Measurements from ENCODE around the gene RNF5. TPM values are rescaled to one million over a fixed set of nuclear protein-coding genes. Genes with fewer than 3 reads are reported as not detected.

The RNF5 gene
- total and polyA plus RNA-seq, 2 donors (not counting 1 experiment from before 2014, with no cell fraction given) = 25.5 to 40.7 TPM

GRCh38 chr6:32204268-32204715 lies 26.1 kb downstream of the RNF5 start:
- ATAC-seq (ENCODE audit: low read depth) (no peak), DNase-seq (no peak)
- intact Hi-C loops (cut with micrococcal nuclease) = no loop called here
- Mint-ChIP-seq H3K4me3 (no peak overlapping the region), H3K27me3 (peaks cover 8% of the 10 kb centered on the region), H3K9me3 (ENCODE audit: insufficient read depth) (no peaks in the 10 kb centered on the region), H3K27ac (no peak overlapping the region), H3K4me1 (peaks cover 6% of the 10 kb centered on the region)
- no peak overlapping the region for H3K4me3 ChIP-seq (ENCODE audit: control extremely low read depth in 1 of 5, extremely low read depth in 1 of 5, insufficient read depth in 1 of 5, low read depth in 2 of 5, low read length in 4 of 5)
- ChIA-PET POLR2A (no interaction called here), CTCF (no interaction called here)
- no peak overlapping the region for H3K4me2 ChIP-seq (replicated peaks; ENCODE audit: low read depth, low read length, poor library complexity, severe bottlenecking)
- peaks cover 0 to 8% (median 2%) of the 10 kb centered on the region in 4 experiments for H3K27me3 ChIP-seq (replicated peaks in 1 of 4; ENCODE audit: control extremely low read depth in 1 of 4, control insufficient read depth in 3 of 4, insufficient read depth in 4 of 4, low read length in 3 of 4)
- TF ChIP-seq CTCF (IDR thresholded peaks at IDR 0.05) = no peak
- TF ChIP-seq EZH2 (IDR thresholded peaks at IDR 0.05; ENCODE audit: borderline replicate concordance, insufficient read depth, low read depth, low read length, poor library complexity, severe bottlenecking) = no peak
- H4K20me1 ChIP-seq (ENCODE audit: control insufficient read depth, insufficient read depth, low read length, poor library complexity, severe bottlenecking) = no peaks in the 10 kb centered on the region
- no peak overlapping the region for H3K27ac ChIP-seq (ENCODE audit: low read length in 2 of 2)
- H3K9me3 ChIP-seq (ENCODE audit: control extremely low read depth in 1 of 3, control insufficient read depth in 2 of 3, insufficient read depth in 1 of 3, low read length in 2 of 3) = no peaks in the 10 kb centered on the region
- no peaks in the 10 kb centered on the region for H3K79me2 ChIP-seq (ENCODE audit: control insufficient read depth, insufficient read depth, low read length)
- no peaks in the 10 kb centered on the region for H3K4me1 ChIP-seq (ENCODE audit: control insufficient read depth in 2 of 2, insufficient read depth in 2 of 2, low read length in 2 of 2)
- no peak overlapping the region for H3K9ac ChIP-seq (ENCODE audit: low read length)
- WGBS (ENCODE audit: insufficient coverage) = 94% methylated on average over 3 of the region's 3 CpGs
- H2AFZ ChIP-seq (ENCODE audit: insufficient read depth, low read depth, low read length, poor library complexity, severe bottlenecking) = no peak overlapping the region
- H3K36me3 ChIP-seq (replicated peaks in 1 of 2; ENCODE audit: control extremely low read depth in 1 of 2, control insufficient read depth in 1 of 2, extremely low read depth in 1 of 2, insufficient read depth in 2 of 2, low read length in 1 of 2) = no peaks in the 10 kb centered on the region

GRCh38 chr6:32208996-32209395 lies 30.8 kb downstream of the RNF5 start:
- Histone ChIP-seq H3K79me2 (ENCODE audit: control insufficient read depth, insufficient read depth, low read length) (no peaks in the 10 kb centered on the region), H3K27ac (ENCODE audit: low read length in 2 of 2) (no peak overlapping the region), H3K9me3 (ENCODE audit: control extremely low read depth in 1 of 3, control insufficient read depth in 2 of 3, insufficient read depth in 1 of 3, low read length in 2 of 3) (no peaks in the 10 kb centered on the region), H3K4me3 (ENCODE audit: control extremely low read depth in 1 of 5, extremely low read depth in 1 of 5, insufficient read depth in 1 of 5, low read depth in 2 of 5, low read length in 4 of 5) (no peak overlapping the region), H3K27me3 (replicated peaks in 1 of 4; ENCODE audit: control extremely low read depth in 1 of 4, control insufficient read depth in 3 of 4, insufficient read depth in 4 of 4, low read length in 3 of 4) (peaks cover 0 to 3% (median 0%) of the 10 kb centered on the region in 4 experiments), H3K9ac (ENCODE audit: low read length) (no peak overlapping the region), H4K20me1 (ENCODE audit: control insufficient read depth, insufficient read depth, low read length, poor library complexity, severe bottlenecking) (no peaks in the 10 kb centered on the region), H3K36me3 (replicated peaks in 1 of 2; ENCODE audit: control extremely low read depth in 1 of 2, control insufficient read depth in 1 of 2, extremely low read depth in 1 of 2, insufficient read depth in 2 of 2, low read length in 1 of 2) (no peaks in the 10 kb centered on the region), H3K4me2 (replicated peaks; ENCODE audit: low read depth, low read length, poor library complexity, severe bottlenecking) (no peak overlapping the region), H2AFZ (ENCODE audit: insufficient read depth, low read depth, low read length, poor library complexity, severe bottlenecking) (no peak overlapping the region), H3K4me1 (ENCODE audit: control insufficient read depth in 2 of 2, insufficient read depth in 2 of 2, low read length in 2 of 2) (peaks cover 0 to 3% of the 10 kb centered on the region in 2 donors)
- peaks cover 9% of the 10 kb centered on the region for H3K4me1 Mint-ChIP-seq
- no peak for TF ChIP-seq CTCF (IDR thresholded peaks at IDR 0.05)
- TF ChIP-seq EZH2 (IDR thresholded peaks at IDR 0.05; ENCODE audit: borderline replicate concordance, insufficient read depth, low read depth, low read length, poor library complexity, severe bottlenecking) = no peak
- no peak overlapping the region for H3K4me3 Mint-ChIP-seq
- no peaks in the 10 kb centered on the region for H3K9me3 Mint-ChIP-seq (ENCODE audit: insufficient read depth)
- no peak overlapping the region for H3K27ac Mint-ChIP-seq
- ChIA-PET CTCF (no interaction called here), POLR2A (interaction anchor here (0.6 kb wide), 1 partner anchor 1109 kb away, joined by 5 read pairs; the partner anchor contains the start of gene ZBTB22)
- H3K27me3 Mint-ChIP-seq = peaks cover 8% of the 10 kb centered on the region
- no CpG with 5 or more reads among the region's 1 CpG for WGBS (ENCODE audit: insufficient coverage)
- intact Hi-C loops (cut with micrococcal nuclease) = no loop called here
- ATAC-seq (ENCODE audit: low read depth) (no peak), DNase-seq (no peak)

Data from B cell (primary cell).